Colon (tissue), 2 donors: ENCODE measurements around the gene PRR20G.

Experiments
- FAIRE-seq: peaks from 2 replicates; lab custom pipeline; 2012; peaks lifted over from hg19 to GRCh38; lab: Jason Lieb, UNC
- donor health status: control.
- donor health status: control.

The PRR20G gene

GRCh38 chr3:127263037-127263436 lies 24.8 kb downstream of the PRR20G start:
- FAIRE-seq: no peak

GRCh38 chr3:127262533-127262932 lies 25.3 kb downstream of the PRR20G start:
- no peak for FAIRE-seq

- FAIRE-seq: no peak
Observed at GRCh38 chr3:127261925-127262324, 25.9 kb downstream of the PRR20G start.

- FAIRE-seq: no peak
Observed at GRCh38 chr3:127260826-127261555, 26.9 kb downstream of the PRR20G start.

GRCh38 chr3:127260416-127260815 lies 27.4 kb downstream of the PRR20G start:
- FAIRE-seq: no peak

- no peak for FAIRE-seq
Observed at GRCh38 chr3:127259882-127260281, 28.0 kb downstream of the PRR20G start.

- no peak for FAIRE-seq
Observed at GRCh38 chr3:127258733-127259132, 29.1 kb downstream of the PRR20G start.

- no peak for FAIRE-seq
Observed at GRCh38 chr3:127257351-127257750, 30.5 kb downstream of the PRR20G start.

- no peak for FAIRE-seq
Observed at GRCh38 chr3:127256733-127257271, 31.0 kb downstream of the PRR20G start.

GRCh38 chr3:127256138-127256537 lies 31.7 kb downstream of the PRR20G start:
- no peak for FAIRE-seq

GRCh38 chr3:127255516-127255915 lies 32.3 kb downstream of the PRR20G start:
- FAIRE-seq: no peak

- no peak for FAIRE-seq
Observed at GRCh38 chr3:127254730-127255129, 33.1 kb downstream of the PRR20G start.

GRCh38 chr3:127254033-127254644 lies 33.7 kb downstream of the PRR20G start:
- FAIRE-seq: no peak

GRCh38 chr3:127253491-127253890 lies 34.4 kb downstream of the PRR20G start:
- no peak for FAIRE-seq

GRCh38 chr3:127252446-127252845 lies 35.4 kb downstream of the PRR20G start:
- no peak for FAIRE-seq

GRCh38 chr3:127250032-127250431 lies 37.8 kb downstream of the PRR20G start:
- FAIRE-seq: no peak

GRCh38 chr3:127247292-127247691 lies 40.6 kb downstream of the PRR20G start:
- no peak for FAIRE-seq

GRCh38 chr3:127238602-127239001 lies 49.2 kb downstream of the PRR20G start:
- no peak for FAIRE-seq

- FAIRE-seq: no peak
Observed at GRCh38 chr3:127237835-127238234, 50.0 kb downstream of the PRR20G start.

GRCh38 chr3:127235706-127236105 lies 52.1 kb downstream of the PRR20G start:
- no peak for FAIRE-seq

GRCh38 chr3:127234778-127235177 lies 53.1 kb downstream of the PRR20G start:
- FAIRE-seq: no peak
